T1000 (cell line): ENCODE results near the gene DOCK8.
"Not testable (repeated sequence)": the region's sequence is repeated elsewhere in the genome, so short reads cannot be mapped to it uniquely, and the experiment has no call there.

Experiments
- DNase-seq: peaks from one replicate; lab custom pipeline; 2025; ENCODE audit warnings: mixed read lengths; lab: John Stamatoyannopoulos, UW

DOCK8 gene

GRCh38 chr9:365436-365835, 150.8 kb downstream of the DOCK8 start:
- no peak for DNase-seq

GRCh38 chr9:366620-367019, 152.0 kb downstream of the DOCK8 start:
- DNase-seq: no peak

DNA sequence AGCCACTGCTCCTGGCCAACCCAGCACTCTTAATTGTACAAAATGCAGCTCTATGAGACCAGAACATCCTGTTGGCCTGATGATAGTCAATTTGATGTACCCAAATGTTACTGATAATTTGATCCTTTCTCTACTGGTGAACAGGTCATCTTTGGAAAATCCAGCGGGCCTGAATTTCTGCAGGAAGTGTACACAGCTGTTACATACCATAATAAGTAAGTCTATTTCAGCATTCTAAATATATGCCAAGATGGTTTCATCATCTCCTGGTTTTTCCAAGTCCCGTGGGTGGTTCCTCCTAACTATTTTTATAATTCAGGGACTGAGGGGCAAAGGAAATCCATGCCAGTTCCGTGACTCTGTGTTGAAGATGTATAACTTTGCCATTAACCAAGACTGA, 155.4 kb downstream of the DOCK8 start:
- DNase-seq: no peak

DNA sequence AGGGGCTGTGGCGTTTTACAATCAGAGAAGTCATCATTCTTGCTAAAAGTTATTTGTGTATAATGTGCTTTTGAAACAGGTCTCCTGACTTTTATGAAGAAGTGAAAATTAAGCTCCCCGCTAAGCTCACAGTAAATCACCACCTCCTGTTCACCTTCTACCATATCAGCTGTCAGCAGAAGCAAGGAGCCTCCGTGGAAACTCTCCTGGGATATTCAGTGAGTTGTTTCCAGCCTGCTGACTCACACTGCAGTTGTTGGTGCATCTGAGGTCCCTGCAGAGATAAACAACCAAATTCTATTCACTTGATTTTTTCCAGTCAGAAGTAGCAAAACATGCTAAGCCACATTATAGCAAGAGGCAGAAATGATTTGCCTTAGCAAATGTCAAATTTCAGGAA, 156.7 kb downstream of the DOCK8 start:
- no peak for DNase-seq

DNA sequence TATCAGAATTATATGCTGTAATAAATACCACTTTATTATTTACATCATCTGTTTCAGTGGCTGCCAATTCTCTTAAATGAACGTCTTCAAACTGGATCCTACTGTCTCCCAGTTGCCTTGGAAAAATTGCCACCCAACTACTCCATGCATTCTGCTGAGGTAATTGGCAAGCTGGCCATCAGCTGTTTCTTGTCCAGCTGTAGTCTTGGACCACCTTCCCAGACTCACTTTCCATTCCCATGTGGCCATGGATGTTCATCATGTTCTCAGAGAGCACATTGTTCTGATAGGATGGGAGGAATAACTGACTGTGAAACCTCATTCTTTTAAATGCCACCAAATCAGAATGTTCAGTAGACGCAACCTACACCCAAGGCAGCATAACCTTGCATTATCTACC, 157.5 kb downstream of the DOCK8 start:
- DNase-seq: no peak

DNA sequence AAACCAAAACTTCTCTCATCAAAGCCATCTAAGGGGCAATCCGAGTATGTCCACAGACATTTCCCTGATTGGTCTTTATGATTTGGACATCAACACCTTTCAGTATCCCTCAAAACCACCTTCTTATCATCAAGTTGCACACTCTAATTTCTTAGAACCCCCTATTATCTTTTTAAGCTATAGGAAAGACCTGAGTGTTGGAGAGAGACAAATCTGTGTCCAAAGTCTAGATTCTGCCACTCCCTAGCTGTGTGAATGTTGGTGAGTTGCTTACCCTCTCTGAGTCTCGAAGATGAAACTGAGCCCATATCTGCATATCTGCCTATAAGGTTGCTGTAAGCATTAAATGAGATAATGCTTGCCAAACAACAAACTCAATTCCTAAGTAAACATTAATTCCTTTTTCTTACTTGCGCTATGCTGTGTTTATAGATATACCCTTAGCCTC, 159.1 kb downstream of the DOCK8 start:
- no peak for DNase-seq

DNA sequence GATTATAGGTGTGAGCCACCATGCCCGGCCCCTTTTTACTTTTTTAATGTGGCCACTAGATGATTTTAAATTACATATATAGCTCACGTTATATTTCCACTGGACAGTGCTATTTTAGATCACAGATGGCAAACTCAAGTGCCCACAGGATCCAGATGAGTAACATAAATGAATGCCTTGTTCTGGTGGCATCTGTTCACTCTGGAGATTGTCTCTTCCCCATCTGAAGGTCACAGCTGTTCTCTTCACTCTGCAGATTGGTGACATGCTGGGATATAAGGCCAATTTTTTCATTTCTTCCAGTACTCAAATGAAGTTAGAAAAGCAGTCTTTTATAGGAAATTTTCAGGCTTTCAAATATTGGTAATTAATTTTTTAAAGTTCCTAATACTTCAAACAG, 160.1 kb downstream of the DOCK8 start:
- no peak for DNase-seq

GRCh38 chr9:376115-376514, 161.4 kb downstream of the DOCK8 start:
- no peak for DNase-seq

- DNase-seq: no peak
Observed at GRCh38 chr9:378263-378662, 163.6 kb downstream of the DOCK8 start.

GRCh38 chr9:382383-382782, 167.7 kb downstream of the DOCK8 start:
- no peak for DNase-seq

DNA sequence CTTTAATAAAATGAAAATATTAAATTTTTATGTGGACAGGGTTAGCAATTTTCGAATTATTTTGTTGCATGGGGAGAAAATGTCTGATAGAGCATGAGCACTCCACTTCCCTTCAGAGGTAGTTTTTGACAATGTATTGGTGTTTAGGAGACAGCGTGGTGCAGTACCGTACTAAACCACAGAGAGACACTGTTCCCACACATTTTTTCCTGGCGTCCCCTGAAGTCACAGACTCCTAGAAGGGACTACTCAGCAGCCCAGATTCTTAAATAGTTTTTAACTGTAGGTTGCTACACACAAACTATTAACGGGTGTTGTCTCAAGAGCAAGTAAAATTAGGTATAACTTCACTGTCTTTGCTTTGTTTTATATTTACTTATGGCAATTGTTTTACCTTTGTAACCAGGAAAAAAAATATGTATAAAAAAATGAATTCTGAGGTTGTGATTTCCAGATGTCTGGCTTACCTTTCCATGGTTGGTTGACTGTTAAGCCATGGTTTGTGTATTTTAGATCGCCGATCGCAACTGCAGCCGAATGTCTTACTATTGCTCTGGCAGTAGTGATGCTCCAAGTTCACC, 171.2 kb downstream of the DOCK8 start:
- DNase-seq: no peak

DNA sequence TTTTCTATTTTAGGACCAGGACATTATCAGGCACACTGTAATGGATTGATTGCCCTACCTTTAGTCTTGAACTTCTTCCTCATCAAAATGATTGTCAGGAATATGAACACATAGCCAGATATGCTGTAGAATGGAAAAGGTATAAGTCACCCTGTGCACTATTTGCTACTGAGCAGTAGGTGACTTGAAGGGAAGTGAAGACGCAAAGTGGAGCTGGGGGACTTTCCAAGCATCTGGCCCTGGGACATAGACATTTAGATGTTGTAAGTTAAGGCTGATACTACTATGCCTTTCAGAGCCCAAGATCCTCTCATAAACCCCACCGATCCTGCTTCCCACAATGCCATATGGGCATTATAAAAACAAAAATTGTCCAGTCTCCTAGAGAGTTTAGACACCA, 174.5 kb downstream of the DOCK8 start:
- no peak for DNase-seq

- no peak for DNase-seq
Observed at GRCh38 chr9:389758-390157, 175.1 kb downstream of the DOCK8 start.

DNA sequence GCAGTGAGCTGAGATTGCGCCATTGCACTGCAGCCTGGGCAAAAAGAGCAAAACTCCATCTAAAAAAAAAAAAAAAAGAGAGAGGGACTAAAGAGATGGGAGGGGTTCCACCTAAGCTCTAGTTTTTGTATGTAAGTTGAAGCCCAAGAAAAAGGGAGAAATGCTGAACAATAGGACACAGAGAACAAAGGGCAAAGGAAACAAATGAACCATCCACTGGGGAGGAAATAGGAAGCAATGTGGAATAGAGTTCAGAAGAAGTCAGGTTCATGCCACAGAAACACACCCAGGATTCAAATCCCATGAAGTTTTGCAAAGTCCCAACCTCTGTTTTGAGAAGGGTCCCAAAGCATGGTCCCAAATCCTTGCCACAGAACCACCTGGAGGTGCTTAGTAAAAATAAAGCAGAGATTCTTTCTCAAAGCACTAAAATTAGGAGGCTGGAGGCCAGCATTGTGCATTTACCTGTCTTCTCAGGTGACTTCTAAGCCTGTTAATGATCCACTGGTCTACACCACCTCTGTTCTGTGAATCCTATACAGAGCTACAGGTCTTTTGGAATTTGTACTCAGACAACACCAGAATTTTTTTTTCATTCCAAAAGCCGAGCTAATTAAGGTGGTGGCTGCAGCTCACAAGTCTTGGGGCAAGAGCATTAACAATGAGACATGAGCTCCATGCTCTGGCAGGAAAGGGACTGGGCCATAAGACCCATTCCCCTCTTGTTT, 177.6 kb downstream of the DOCK8 start:
- no peak for DNase-seq

DNA sequence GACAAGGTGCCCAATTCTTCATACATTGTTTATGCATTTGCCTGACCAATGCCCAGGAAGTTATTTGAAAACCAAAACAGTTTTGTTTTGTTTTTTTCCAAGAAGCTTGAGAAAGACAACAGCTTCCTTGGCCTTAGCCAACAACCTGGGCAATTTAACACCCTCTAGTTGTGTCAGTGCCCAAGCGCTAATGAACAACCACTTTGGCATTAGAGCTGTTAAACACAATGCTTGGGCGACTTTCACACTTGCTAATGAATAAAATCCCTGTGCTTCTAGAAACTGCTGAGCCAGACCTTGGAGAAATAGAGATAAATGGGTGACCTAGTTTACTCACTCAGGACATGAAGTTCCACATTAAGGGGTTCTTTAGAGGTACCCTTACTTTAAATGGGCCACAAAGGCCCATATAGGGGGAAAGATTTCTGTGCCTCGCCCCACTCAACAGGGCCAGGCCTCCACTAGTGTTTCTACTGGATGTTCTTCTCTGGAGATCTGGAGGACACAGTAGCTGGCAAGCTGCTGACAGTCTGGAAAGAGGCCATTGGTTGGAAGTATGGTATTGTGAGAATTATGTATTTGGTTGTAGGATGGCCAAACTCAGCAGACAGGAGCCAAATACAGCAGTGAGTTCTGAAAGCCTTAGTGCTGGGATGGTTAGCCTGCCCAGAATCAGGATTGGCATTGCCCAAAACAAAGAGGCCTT, 179.8 kb downstream of the DOCK8 start:
- no peak for DNase-seq

DNA sequence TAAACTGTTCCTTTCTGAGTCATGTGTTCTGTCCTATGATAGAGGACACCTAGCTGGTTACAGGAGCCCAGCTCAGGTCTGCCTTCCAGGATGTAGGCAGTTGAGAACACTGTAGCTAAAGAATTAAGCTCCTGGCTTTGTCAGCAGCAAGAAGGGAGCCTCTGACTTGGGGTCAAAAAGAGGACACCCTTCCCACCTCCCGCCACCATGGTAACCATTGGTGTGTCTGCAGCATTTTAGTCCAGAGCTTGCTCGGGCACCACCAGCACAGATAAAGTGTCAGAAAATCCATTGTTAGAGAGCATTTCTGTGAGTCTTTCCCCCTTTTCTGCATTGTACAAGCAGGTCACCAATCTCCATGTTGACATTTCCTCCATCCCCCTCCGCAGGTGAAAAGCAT, 181.7 kb downstream of the DOCK8 start:
- no peak for DNase-seq

GRCh38 chr9:398085-398484, 183.4 kb downstream of the DOCK8 start:
- no peak for DNase-seq

- no peak for DNase-seq
Observed at GRCh38 chr9:401223-401622, 186.6 kb downstream of the DOCK8 start.

DNA sequence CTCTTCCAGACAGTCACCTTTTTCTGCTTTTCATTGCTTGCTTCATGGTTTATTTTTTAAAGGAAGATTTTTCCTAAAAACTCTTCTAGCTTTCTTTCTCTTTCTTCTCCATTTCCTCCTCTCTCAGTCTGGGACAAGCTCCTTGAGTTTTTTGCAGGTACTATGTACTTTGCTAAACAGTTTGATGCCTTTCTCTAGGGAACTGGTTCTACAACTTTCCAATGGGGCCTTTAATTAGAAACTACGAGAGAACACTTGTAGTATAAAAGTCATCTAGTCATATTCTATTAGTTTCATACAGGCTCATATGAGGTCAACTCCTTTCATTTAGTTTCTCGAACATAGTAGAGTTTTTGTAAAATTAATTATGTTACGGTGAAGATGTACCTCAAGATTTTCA, 189.6 kb downstream of the DOCK8 start:
- no peak for DNase-seq

DNA sequence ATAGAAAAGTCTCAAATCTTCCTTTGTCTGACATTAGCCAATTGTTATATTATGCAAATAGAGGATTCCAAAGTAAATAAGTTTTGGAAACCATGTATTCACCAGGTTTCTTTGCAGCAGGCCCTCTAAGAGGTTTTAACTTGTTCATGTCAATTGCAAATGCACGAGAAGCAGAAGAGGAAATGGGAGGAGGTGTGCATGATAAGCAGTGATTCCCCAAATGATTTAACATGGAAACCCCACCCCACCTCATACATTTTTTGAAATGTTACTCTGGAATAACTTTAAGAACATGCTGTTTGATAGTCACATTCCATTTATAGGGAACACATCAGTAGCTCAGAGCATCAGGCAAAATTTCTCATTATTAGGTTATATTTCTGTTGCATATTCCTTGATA, 190.7 kb downstream of the DOCK8 start:
- no peak for DNase-seq

DNA sequence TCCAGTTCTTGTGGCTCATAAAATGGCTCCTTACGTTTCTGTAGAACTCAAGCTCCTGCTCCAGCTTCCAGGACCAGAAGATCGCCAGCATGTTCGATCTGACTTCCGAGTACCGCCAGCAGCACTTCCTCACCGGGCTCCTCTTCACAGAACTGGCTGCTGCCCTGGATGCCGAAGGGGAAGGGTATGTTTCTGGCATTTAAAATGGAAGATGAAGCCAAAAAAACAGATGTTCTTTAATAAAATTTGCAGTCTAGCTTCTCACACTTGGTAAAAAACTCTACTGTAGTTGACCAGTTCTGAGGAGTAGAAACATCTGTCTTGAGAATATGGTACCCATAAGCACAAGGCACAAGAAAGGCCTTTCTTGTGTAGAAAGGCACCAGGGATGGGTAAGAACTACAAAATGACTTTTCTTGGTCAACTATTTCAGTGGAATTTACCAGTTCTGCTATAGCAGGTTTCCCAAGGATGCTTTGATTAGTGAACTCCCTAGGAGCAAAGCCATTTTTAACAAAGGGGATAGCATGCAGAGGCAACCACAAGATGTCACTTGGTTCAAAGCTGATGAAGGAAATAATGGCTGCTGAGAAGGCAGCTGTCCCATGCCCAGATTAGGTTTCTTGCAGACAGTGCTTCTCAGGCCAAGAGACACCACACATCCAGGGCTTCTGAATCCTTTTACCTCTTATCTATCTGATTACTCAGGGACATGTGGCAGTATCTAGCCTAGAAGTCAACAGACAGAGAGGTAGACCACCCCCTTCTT, 192.4 kb downstream of the DOCK8 start:
- DNase-seq: no peak

GRCh38 chr9:409655-410054, 195.0 kb downstream of the DOCK8 start:
- DNase-seq: not testable (repeated sequence)

DNA sequence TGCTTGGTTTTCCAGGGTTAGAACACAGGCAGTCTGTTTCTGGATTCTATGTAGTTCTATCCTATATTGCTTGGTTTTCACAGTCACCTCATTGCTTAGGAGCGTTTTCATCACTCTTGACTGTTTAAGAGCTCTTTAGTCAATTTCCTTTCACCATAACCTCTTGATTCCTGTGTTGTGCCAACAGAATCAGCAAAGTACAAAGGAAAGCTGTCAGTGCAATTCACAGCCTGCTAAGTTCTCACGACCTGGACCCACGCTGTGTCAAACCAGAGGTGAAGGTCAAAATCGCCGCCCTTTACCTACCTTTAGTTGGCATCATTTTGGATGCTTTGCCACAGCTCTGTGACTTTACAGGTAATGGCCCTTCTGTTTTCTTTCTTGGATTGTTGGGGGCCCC, 199.9 kb downstream of the DOCK8 start:
- DNase-seq: no peak
